ENCODE results near the gene KIR3DL3. TPM values are rescaled to one million over a fixed set of nuclear protein-coding genes. Genes with fewer than 3 reads are reported as not detected.
A peak's percentile ranks its signal among the peaks of the same experiment; 100 is the strongest.
"Not testable (repeated sequence)": the region's sequence is repeated elsewhere in the genome, so short reads cannot be mapped to it uniquely, and the experiment has no call there.

The KIR3DL3 gene
- not detected for total RNA-seq
- total RNA-seq: 0 reads per million in 2 donors

GRCh38 chr19:54724142-54724541 lies at the start of gene KIR3DL3:
TSS of gene KIR3DL3 (plus strand) at chr19:54724442. CDS start at chr19:54724497, 55 bp downstream.
- no peaks in the 10 kb centered on the region for H3K27me3 Mint-ChIP-seq
- no peak within 1 kb of the TSS for H3K4me3 Mint-ChIP-seq
- no peak for DNase-seq
- no peak for ATAC-seq
- H3K4me1 Mint-ChIP-seq: no peaks in the 10 kb centered on the region
- no peak within 1 kb of the TSS for H3K27ac Mint-ChIP-seq
- H3K36me3 Mint-ChIP-seq (ENCODE audit: low read depth): no peaks in the 10 kb centered on the region
- H3K9me3 ChIP-seq (ENCODE audit: control insufficient read depth, low read length, poor library complexity, severe bottlenecking): no peaks in the 10 kb centered on the region

- not testable (repeated sequence) for ATAC-seq; H3K36me3 Mint-ChIP-seq (ENCODE audit: low read depth); H3K4me1 Mint-ChIP-seq; DNase-seq; H3K9me3 ChIP-seq (ENCODE audit: control insufficient read depth, low read length, poor library complexity, severe bottlenecking); H3K27ac Mint-ChIP-seq; H3K4me3 Mint-ChIP-seq
- H3K27me3 Mint-ChIP-seq: peaks cover 24% of the 10 kb centered on the region
Measured at GRCh38 chr19:54676210-54676834, 47.9 kb upstream of the KIR3DL3 start.

- DNase-seq (no peak), ATAC-seq (no peak)
- H3K36me3 Mint-ChIP-seq (ENCODE audit: low read depth): no peaks in the 10 kb centered on the region
- H3K27me3 Mint-ChIP-seq: peaks cover 27% of the 10 kb centered on the region
- H3K27ac Mint-ChIP-seq: no peak overlapping the region
- H3K9me3 ChIP-seq (ENCODE audit: control insufficient read depth, low read length, poor library complexity, severe bottlenecking): no peaks in the 10 kb centered on the region
- no peak overlapping the region for H3K4me3 Mint-ChIP-seq
- H3K4me1 Mint-ChIP-seq: no peaks in the 10 kb centered on the region
Measured at GRCh38 chr19:54677217-54677616, 47.0 kb upstream of the KIR3DL3 start.

- H3K9me3 ChIP-seq (ENCODE audit: control insufficient read depth, low read length, poor library complexity, severe bottlenecking); H3K4me1 Mint-ChIP-seq; DNase-seq; H3K27ac Mint-ChIP-seq; H3K36me3 Mint-ChIP-seq (ENCODE audit: low read depth); ATAC-seq; H3K4me3 Mint-ChIP-seq: not testable (repeated sequence)
- peaks cover 33% of the 10 kb centered on the region for H3K27me3 Mint-ChIP-seq
Measured at GRCh38 chr19:54681596-54681995, 42.6 kb upstream of the KIR3DL3 start.

GRCh38 chr19:54682306-54682856 lies 41.9 kb upstream of the KIR3DL3 start:
- no peak overlapping the region for H3K4me3 Mint-ChIP-seq
- no peak overlapping the region for H3K27ac Mint-ChIP-seq
- no peak for ATAC-seq
- H3K27me3 Mint-ChIP-seq: peaks cover 37% of the 10 kb centered on the region
- DNase-seq: no peak
- no peaks in the 10 kb centered on the region for H3K4me1 Mint-ChIP-seq
- no peaks in the 10 kb centered on the region for H3K9me3 ChIP-seq (ENCODE audit: control insufficient read depth, low read length, poor library complexity, severe bottlenecking)
- no peaks in the 10 kb centered on the region for H3K36me3 Mint-ChIP-seq (ENCODE audit: low read depth)

- peaks cover 35% of the 10 kb centered on the region for H3K27me3 Mint-ChIP-seq
- H3K27ac Mint-ChIP-seq: no peak overlapping the region
- H3K4me1 Mint-ChIP-seq: no peaks in the 10 kb centered on the region
- no peak for DNase-seq
- H3K36me3 Mint-ChIP-seq (ENCODE audit: low read depth): peaks cover 2% of the 10 kb centered on the region
- no peak for ATAC-seq
- no peaks in the 10 kb centered on the region for H3K9me3 ChIP-seq (ENCODE audit: control insufficient read depth, low read length, poor library complexity, severe bottlenecking)
- H3K4me3 Mint-ChIP-seq: no peak overlapping the region
Measured at GRCh38 chr19:54684527-54684926, 39.7 kb upstream of the KIR3DL3 start.

GRCh38 chr19:54691582-54692297 lies 32.5 kb upstream of the KIR3DL3 start:
- Mint-ChIP-seq H3K4me1 (no peaks in the 10 kb centered on the region), H3K36me3 (ENCODE audit: low read depth) (peaks cover 2% of the 10 kb centered on the region), H3K27me3 (peaks cover 45% of the 10 kb centered on the region), H3K4me3 (no peak overlapping the region), H3K27ac (no peak overlapping the region)
- no peaks in the 10 kb centered on the region for H3K9me3 ChIP-seq (ENCODE audit: control insufficient read depth, low read length, poor library complexity, severe bottlenecking)
- DNase-seq: no peak
- no peak for ATAC-seq

- Mint-ChIP-seq H3K27me3 (peaks cover 42% of the 10 kb centered on the region), H3K27ac (no peak overlapping the region), H3K4me3 (no peak overlapping the region), H3K4me1 (no peaks in the 10 kb centered on the region), H3K36me3 (ENCODE audit: low read depth) (peaks cover 2% of the 10 kb centered on the region)
- no peak for ATAC-seq
- no peak for DNase-seq
- no peaks in the 10 kb centered on the region for H3K9me3 ChIP-seq (ENCODE audit: control insufficient read depth, low read length, poor library complexity, severe bottlenecking)
Measured at GRCh38 chr19:54692298-54692615, 32.0 kb upstream of the KIR3DL3 start.

- ATAC-seq: no peak
- H3K4me3 Mint-ChIP-seq: no peak overlapping the region
Measured at GRCh38 chr19:54694648-54695047, 29.6 kb upstream of the KIR3DL3 start.

GRCh38 chr19:54696117-54696548 lies 28.1 kb upstream of the KIR3DL3 start:
- DNase-seq (no peak), ATAC-seq (no peak)
- no peak overlapping the region for H3K27ac Mint-ChIP-seq
- H3K27me3 Mint-ChIP-seq: peaks cover 56% of the 10 kb centered on the region
- H3K4me1 Mint-ChIP-seq: peaks cover 2% of the 10 kb centered on the region
- H3K9me3 ChIP-seq (ENCODE audit: control insufficient read depth, low read length, poor library complexity, severe bottlenecking): no peaks in the 10 kb centered on the region
- no peak overlapping the region for H3K4me3 Mint-ChIP-seq
- H3K36me3 Mint-ChIP-seq (ENCODE audit: low read depth): no peaks in the 10 kb centered on the region

More at GRCh38 chr19:54694648-54695047, 29.6 kb upstream of the KIR3DL3 start:
- H3K9me3 ChIP-seq (ENCODE audit: control insufficient read depth, low read length, poor library complexity, severe bottlenecking): no peaks in the 10 kb centered on the region
- H3K27ac Mint-ChIP-seq: no peak overlapping the region
- DNase-seq: no peak
- H3K27me3 Mint-ChIP-seq: peaks cover 46% of the 10 kb centered on the region
- H3K4me1 Mint-ChIP-seq: peaks cover 2% of the 10 kb centered on the region
- H3K36me3 Mint-ChIP-seq (ENCODE audit: low read depth): no peaks in the 10 kb centered on the region

GRCh38 chr19:54696766-54697165 lies 27.5 kb upstream of the KIR3DL3 start:
- DNase-seq (no peak), ATAC-seq (no peak)
- H3K9me3 ChIP-seq (ENCODE audit: control insufficient read depth, low read length, poor library complexity, severe bottlenecking): no peaks in the 10 kb centered on the region
- peaks cover 2% of the 10 kb centered on the region for H3K4me1 Mint-ChIP-seq
- H3K27ac Mint-ChIP-seq: no peak overlapping the region
- H3K4me3 Mint-ChIP-seq: no peak overlapping the region
- H3K36me3 Mint-ChIP-seq (ENCODE audit: low read depth): no peaks in the 10 kb centered on the region
- H3K27me3 Mint-ChIP-seq: peaks cover 52% of the 10 kb centered on the region

- not testable (repeated sequence) for DNase-seq; H3K9me3 ChIP-seq (ENCODE audit: control insufficient read depth, low read length, poor library complexity, severe bottlenecking); H3K4me1 Mint-ChIP-seq; H3K27ac Mint-ChIP-seq; H3K4me3 Mint-ChIP-seq; H3K36me3 Mint-ChIP-seq (ENCODE audit: low read depth); ATAC-seq
- H3K27me3 Mint-ChIP-seq: peaks cover 49% of the 10 kb centered on the region
Measured at GRCh38 chr19:54697716-54698115, 26.5 kb upstream of the KIR3DL3 start.

- ATAC-seq: no peak
- no peaks in the 10 kb centered on the region for H3K36me3 Mint-ChIP-seq (ENCODE audit: low read depth)
- H3K4me1 Mint-ChIP-seq: peaks cover 2% of the 10 kb centered on the region
- H3K4me3 Mint-ChIP-seq: no peak overlapping the region
- DNase-seq: no peak
- peaks cover 29% of the 10 kb centered on the region for H3K27me3 Mint-ChIP-seq
- peak overlapping the region; percentile 22 for H3K27ac Mint-ChIP-seq
- no peaks in the 10 kb centered on the region for H3K9me3 ChIP-seq (ENCODE audit: control insufficient read depth, low read length, poor library complexity, severe bottlenecking)
Measured at GRCh38 chr19:54704928-54705327, 19.3 kb upstream of the KIR3DL3 start.
